ENCODE data around the gene ZSCAN5A. TPM values are rescaled to one million over a fixed set of nuclear protein-coding genes. Genes with fewer than 3 reads are reported as not detected.

The ZSCAN5A gene
- total and polyA plus RNA-seq, 9 of the 15 experiments (the other 6 are each of a cell fraction or from before 2014, with no cell fraction given) = 5.8 to 15.3 (median 11.8) TPM

GRCh38 chr19:56252699-56253422 lies 61.8 kb downstream of the ZSCAN5A start (continued):
- no peak for TF ChIP-seq BCLAF1 (IDR thresholded peaks at IDR 0.05; ENCODE audit: borderline replicate concordance in 1 of 2, control insufficient read depth in 1 of 2, low read depth in 2 of 2, low read length in 1 of 2)
- no peak for TF ChIP-seq THRAP3 (IDR thresholded peaks at IDR 0.05; ENCODE audit: borderline replicate concordance)
- TF ChIP-seq MGA (IDR thresholded peaks at IDR 0.05) = peak; percentile 75
- peak; percentile 78; the same call in 1 of the 2 replicates for TF ChIP-seq NFRKB (IDR thresholded peaks at IDR 0.05; ENCODE audit: low read depth)
- no peak for TF ChIP-seq MED1 (CRISPR knock-in tag; IDR thresholded peaks at IDR 0.05; ENCODE audit: borderline replicate concordance)
- TF ChIP-seq TAL1 (IDR thresholded peaks at IDR 0.05) = no peak
- no peak for TF ChIP-seq FOXJ3 (CRISPR knock-in tag; IDR thresholded peaks at IDR 0.05)
- TF ChIP-seq ZNF277 (CRISPR knock-in tag; IDR thresholded peaks at IDR 0.05; ENCODE audit: borderline replicate concordance) = no peak
- no peak for TF ChIP-seq RBM39 (optimal IDR thresholded peaks at IDR 0.05; ENCODE audit: low read depth, low read length)

Measured in K562 (cell line).